H1 (cell line): ENCODE measurements around the gene C21orf58. TPM values are rescaled to one million over a fixed set of nuclear protein-coding genes. Genes with fewer than 3 reads are reported as not detected.

ENCODE experiments used
- CTCF ChIA-PET: fragments of 300-600 bp; sonication (Branson Sonifier 250); formaldehyde crosslinking; loops from one replicate; lab custom pipeline; 2021; ENCODE audit not compliant: partially characterized antibody; lab: Charles Lee
- POLR2A ChIA-PET: fragments of 300-600 bp; sonication (Branson Sonifier 250); formaldehyde crosslinking; loops from one replicate; lab custom pipeline; 2021; ENCODE audit warnings: inconsistent platforms; ENCODE audit not compliant: partially characterized antibody; lab: Charles Lee
- DNase-seq, 2 experiments: peaks; one replicate each; pipeline versions ENCODE4 v3.0.0 to v3.0.0-alpha.2; 2010 to 2022; ENCODE audit warnings: low spot score in 2 of 2, low read depth in 1 of 2, mixed read lengths in 1 of 2
- FAIRE-seq: peaks from 2 replicates; lab custom pipeline; 2011; peaks lifted over from hg19 to GRCh38; lab: Jason Lieb, UNC
- H2AFZ ChIP-seq: 2 replicates; pipeline ENCODE4 v1.8.1; 2012; ENCODE audit warnings: low read length, inconsistent platforms
- H2AK5ac ChIP-seq: 2 replicates; pipeline ENCODE4 v1.6.1; 2013; ENCODE audit warnings: low read depth, low read length
- H2BK120ac ChIP-seq: replicated peaks from 2 replicates; pipeline ENCODE3; 2013; ENCODE audit warnings: low read depth, low read length, inconsistent platforms
- H2BK12ac ChIP-seq: 2 replicates; pipeline ENCODE4 v1.6.1; 2013; ENCODE audit warnings: low read depth, low read length
- H2BK15ac ChIP-seq: 2 replicates; pipeline ENCODE4 v1.6.1; 2013; ENCODE audit warnings: low read length
- H2BK20ac ChIP-seq: 2 replicates; pipeline ENCODE4 v1.6.1; 2013; ENCODE audit warnings: low read length
- H2BK5ac ChIP-seq: 2 replicates; pipeline ENCODE4 v1.6.1; 2013; ENCODE audit warnings: low read depth, low read length
- H3K14ac ChIP-seq: 2 replicates; pipeline ENCODE4 v1.6.1; 2013; ENCODE audit warnings: inconsistent platforms; ENCODE audit not compliant: insufficient read length
- H3K18ac ChIP-seq: 2 replicates; pipeline ENCODE4 v1.6.1; 2013; ENCODE audit warnings: low read length; ENCODE audit errors: extremely low read depth
- H3K23ac ChIP-seq: 2 replicates; pipeline ENCODE4 v1.6.1; 2013; ENCODE audit warnings: inconsistent platforms; ENCODE audit not compliant: insufficient read length
- H3K23me2 ChIP-seq: 2 replicates; pipeline ENCODE4 v1.6.1; 2013; ENCODE audit warnings: low read depth, low read length
- H3K27ac ChIP-seq: 2 replicates; pipeline ENCODE4 v1.6.1; 2011; ENCODE audit warnings: low read depth, low read length, inconsistent platforms
- H3K27me3 ChIP-seq, 4 experiments: replicated peaks in 1 of 4; 1 replicate in 1 of 4; 2 replicates in 3 of 4; pipeline versions ENCODE4 v1.6.1 to v1.8.1; 2011 to 2013; ENCODE audit warnings: low read length in 3 of 4, mild to moderate bottlenecking in 3 of 4, inconsistent platforms in 2 of 4, mixed read lengths in 2 of 4, moderate library complexity in 1 of 4; ENCODE audit not compliant: control insufficient read depth in 3 of 4, insufficient read depth in 3 of 4; ENCODE audit errors: extremely low read depth in 1 of 4
- H3K36me3 ChIP-seq, 4 experiments: 2 replicates each; pipeline versions ENCODE4 v1.6.1 to v1.8.1; 2011 to 2013; ENCODE audit warnings: mild to moderate bottlenecking in 4 of 4, low read length in 3 of 4, moderate library complexity in 2 of 4, control low read depth in 1 of 4, inconsistent platforms in 1 of 4; ENCODE audit not compliant: insufficient read depth in 4 of 4, control insufficient read depth in 2 of 4
- H3K4ac ChIP-seq: replicated peaks from 2 replicates; pipeline ENCODE3; 2013; ENCODE audit warnings: low read length, low read depth, mixed read lengths, inconsistent platforms; ENCODE audit not compliant: insufficient read length
- H3K4me1 ChIP-seq, 4 experiments: replicated peaks in 1 of 4; 1 replicate in 1 of 4; 2 replicates in 3 of 4; pipeline versions ENCODE4 v1.6.1 to v1.8.1; 2011 to 2013; ENCODE audit warnings: low read length in 3 of 4, inconsistent platforms in 2 of 4, mixed read lengths in 1 of 4; ENCODE audit not compliant: insufficient read depth in 4 of 4, control insufficient read depth in 3 of 4
- H3K4me2 ChIP-seq, 2 experiments: 2 replicates each; pipeline versions ENCODE4 v1.6.1 to v1.8.1; 2011 to 2013; ENCODE audit warnings: low read depth in 2 of 2, low read length in 2 of 2, control low read depth in 1 of 2, inconsistent platforms in 1 of 2, mild to moderate bottlenecking in 1 of 2; ENCODE audit not compliant: insufficient read depth in 1 of 2
- H3K4me3 ChIP-seq, 4 experiments: fragments of 200-600, 300-600 bp in 1 of 4; sonication (generic), shearing (Covaris generic), sonication (Bioruptor Twin) in 1 of 4; 2 replicates each; pipeline versions ENCODE4 v1.5.1 to v1.8.1; 2011 to 2016; ENCODE audit warnings: low read length in 4 of 4, low read depth in 3 of 4, control low read depth in 2 of 4, inconsistent platforms in 2 of 4, mild to moderate bottlenecking in 2 of 4, mixed read lengths in 1 of 4, moderate library complexity in 1 of 4; ENCODE audit not compliant: insufficient read depth in 2 of 4; ENCODE audit errors: extremely low read depth in 1 of 4
- H3K56ac ChIP-seq: replicated peaks from 2 replicates; pipeline ENCODE3; 2013; ENCODE audit warnings: low read depth, mild to moderate bottlenecking, mixed read lengths, low read length, inconsistent platforms; ENCODE audit not compliant: insufficient read length
- H3K79me1 ChIP-seq: 2 replicates; pipeline ENCODE4 v1.6.1; 2013; ENCODE audit warnings: low read depth, low read length, control low read depth
- H3K79me2 ChIP-seq, 2 experiments: 2 replicates each; pipeline versions ENCODE4 v1.6.1 to v1.8.1; 2012 to 2013; ENCODE audit warnings: low read length in 2 of 2, mild to moderate bottlenecking in 2 of 2, inconsistent platforms in 1 of 2; ENCODE audit not compliant: insufficient read depth in 2 of 2, control insufficient read depth in 1 of 2
- H3K9ac ChIP-seq, 4 experiments: replicated peaks in 1 of 4; 1 replicate in 1 of 4; 2 replicates in 3 of 4; pipeline versions ENCODE4 v1.6.1 to v1.8.1; 2011 to 2013; ENCODE audit warnings: low read depth in 3 of 4, low read length in 3 of 4, control low read depth in 2 of 4, mild to moderate bottlenecking in 2 of 4, moderate library complexity in 2 of 4, inconsistent platforms in 1 of 4; ENCODE audit errors: extremely low read depth in 1 of 4
- H3K9me3 ChIP-seq, 2 experiments: 2 replicates each; pipeline versions ENCODE4 v1.6.1 to v1.8.1; 2012 to 2013; ENCODE audit warnings: mild to moderate bottlenecking in 2 of 2, moderate library complexity in 2 of 2, control low read depth in 1 of 2, inconsistent platforms in 1 of 2, low read depth in 1 of 2, low read length in 1 of 2, mixed read lengths in 1 of 2; ENCODE audit not compliant: insufficient read depth in 2 of 2
- H4K20me1 ChIP-seq, 2 experiments: replicated peaks in 1 of 2; 2 replicates each; pipeline versions ENCODE3 to v1.8.1; 2011 to 2013; ENCODE audit warnings: inconsistent platforms in 2 of 2, low read length in 2 of 2, mild to moderate bottlenecking in 1 of 2; ENCODE audit not compliant: insufficient read depth in 2 of 2, control insufficient read depth in 1 of 2
- H4K5ac ChIP-seq: 2 replicates; pipeline ENCODE4 v1.6.1; 2013; ENCODE audit warnings: low read length, low read depth, mixed read lengths, inconsistent platforms; ENCODE audit not compliant: insufficient read length
- H4K8ac ChIP-seq: 2 replicates; pipeline ENCODE4 v1.8.0; 2013; ENCODE audit warnings: mild to moderate bottlenecking, moderate library complexity, low read length, inconsistent platforms; ENCODE audit not compliant: insufficient read depth; ENCODE audit errors: extremely low read depth
- H4K91ac ChIP-seq: replicated peaks from 2 replicates; pipeline ENCODE3; 2013; ENCODE audit warnings: low read length, mixed read lengths, inconsistent platforms; ENCODE audit not compliant: insufficient read length
- BACH1 ChIP-seq: IDR thresholded peaks from 2 replicates; pipeline ENCODE4 v1.6.1; 2012; ENCODE audit warnings: low read length, improper control_type of control experiment
- CHD2 ChIP-seq: IDR thresholded peaks from 2 replicates; pipeline ENCODE4 v1.6.1; 2012; ENCODE audit warnings: low read length, improper control_type of control experiment
- CREB1 ChIP-seq: IDR thresholded peaks from 2 replicates; pipeline ENCODE4 v1.6.1; 2012; ENCODE audit warnings: inconsistent platforms
- CTBP2 ChIP-seq: IDR thresholded peaks from 2 replicates; pipeline ENCODE4 v1.7.0; 2011; ENCODE audit warnings: borderline replicate concordance, mild to moderate bottlenecking, moderate library complexity, mixed read lengths, low read length; ENCODE audit not compliant: insufficient read depth, insufficient read length
- EZH2 ChIP-seq: fragments of 200-600 bp; sonication (generic); IDR thresholded peaks from 2 replicates; pipeline ENCODE4 v1.7.1; 2012; ENCODE audit warnings: low read depth, mild to moderate bottlenecking, moderate library complexity, low read length, inconsistent platforms; ENCODE audit not compliant: severe bottlenecking
- HDAC2 ChIP-seq, 2 experiments: fragments of 300-600 bp in 1 of 2; sonication (generic) in 1 of 2; IDR thresholded peaks; 2 replicates each; pipeline ENCODE4 v1.6.1; 2011 to 2012; ENCODE audit warnings: low read depth in 2 of 2, low read length in 2 of 2, mild to moderate bottlenecking in 2 of 2, moderate library complexity in 2 of 2, borderline replicate concordance in 1 of 2, inconsistent platforms in 1 of 2
- KDM5A ChIP-seq: fragments of 200-600 bp; IDR thresholded peaks from 2 replicates; pipeline ENCODE4 v1.7.1; 2012; ENCODE audit warnings: mild to moderate bottlenecking, low read length, inconsistent platforms, mixed read lengths
- NRF1 ChIP-seq: IDR thresholded peaks from 2 replicates; pipeline ENCODE4 v1.6.1; 2011; ENCODE audit warnings: mild to moderate bottlenecking, low read depth, low read length, improper control_type of control experiment
- POLR2AphosphoS5 ChIP-seq: IDR thresholded peaks from 2 replicates; pipeline ENCODE4 v1.6.1; 2011; ENCODE audit warnings: low read depth, low read length
- POU5F1 ChIP-seq: IDR thresholded peaks from 2 replicates; pipeline ENCODE4 v1.6.1; 2011; ENCODE audit warnings: low read depth, mild to moderate bottlenecking, low read length, moderate library complexity
- SAP30 ChIP-seq: fragments of 300-600 bp; sonication (generic); IDR thresholded peaks from 2 replicates; pipeline ENCODE4 v1.7.1; 2012; ENCODE audit warnings: low read length, moderate library complexity, mild to moderate bottlenecking, inconsistent platforms; ENCODE audit not compliant: insufficient read depth, insufficient replicate concordance
- SP4 ChIP-seq: IDR thresholded peaks from 2 replicates; pipeline ENCODE4 v1.6.1; 2012; ENCODE audit warnings: low read length, inconsistent platforms
- TAF7 ChIP-seq: optimal IDR thresholded peaks from 2 replicates; pipeline ENCODE3; 2011; ENCODE audit warnings: low read depth, mild to moderate bottlenecking, inconsistent platforms, low read length, moderate library complexity, borderline replicate concordance
- WGBS, 2 experiments: shearing (Covaris generic) in 1 of 2; methylation state at CpG; one replicate each; pipeline versions ENCODE4 v1.1.6 to v1.1.7; 2013 to 2015; ENCODE audit warnings: low lambda C conversion rate in 2 of 2, mixed read lengths in 2 of 2, inconsistent platforms in 1 of 2, low coverage in 1 of 2, missing lambda C conversion rate in 1 of 2; ENCODE audit not compliant: insufficient replicate concordance in 2 of 2, insufficient coverage in 1 of 2, insufficient read length in 1 of 2; ENCODE audit errors: extremely low coverage in 1 of 2, missing lambda C conversion rate in 1 of 2; 5-methylcytosine and 5-hydroxymethylcytosine counted together
- polyA plus RNA-seq, 7 experiments: library from polyadenylated mRNA; depleted of rRNA in 3 of 7; stranded (reverse) in 5 of 7; unstranded in 2 of 7; fragments of >200 nt in 5 of 7; fragments of 200-250 nt in 2 of 7; gene quantifications; 1 replicate in 5 of 7; 2 replicates in 1 of 7; 4 replicates in 1 of 7; pipeline versions ENCODE4 v1.2.1 to v1.2.3, GENCODE V29; 2011 to 2013; ENCODE audit warnings: missing spikeins in 2 of 7, mixed read lengths in 2 of 7
- total RNA-seq: library from RNA; stranded (reverse); fragmentation: NEBNext Ultra II Directional; extraction: Animal tissue kit (Norgen Biotek cat#: 25700); gene quantifications from 2 replicates; pipeline ENCODE4 v1.2.1, GENCODE V29; 2021

C21orf58 gene
- total and polyA plus RNA-seq, 2 of the 8 experiments (the other 6 are each of a cell fraction or from before 2014, with no cell fraction given), result 13.8 to 26.1 TPM

- no peak for DNase-seq
- TF ChIP-seq HDAC2 (IDR thresholded peaks at IDR 0.05; ENCODE audit: borderline replicate concordance in 1 of 2, low read depth in 2 of 2, low read length in 2 of 2) (no peak), CREB1 (no peak), SP4 (no peak), KDM5A (no peak), POLR2AphosphoS5 (no peak), SAP30 (no peak), CTBP2 (no peak), TAF7 (no peak), NRF1 (no peak), BACH1 (no peak), EZH2 (no peak), POU5F1 (no peak), CHD2 (no peak)
These were observed 31.7 kb upstream of the C21orf58 start for GRCh38 chr21:46355161-46356004.

More at GRCh38 chr21:46355161-46356004, 31.7 kb upstream of the C21orf58 start:
- H3K56ac ChIP-seq, result no peak overlapping the region
- no peak overlapping the region for H2BK15ac ChIP-seq
- ChIA-PET CTCF (no interaction called here), POLR2A (no interaction called here)
- no peak overlapping the region for H3K23ac ChIP-seq
- H3K14ac ChIP-seq, result no peak overlapping the region
- no peak overlapping the region for H2BK12ac ChIP-seq
- FAIRE-seq, result no peak
- H4K5ac ChIP-seq, result no peak overlapping the region
- no peaks in the 10 kb centered on the region for H3K9me3 ChIP-seq
- no peak overlapping the region for H3K4me3 ChIP-seq
- H3K4me1 ChIP-seq, result no peaks in the 10 kb centered on the region
- peaks cover 25 to 55% (median 50%) of the 10 kb centered on the region in 4 experiments for H3K36me3 ChIP-seq
- no peak overlapping the region for H4K91ac ChIP-seq
- H2AFZ ChIP-seq, result no peak overlapping the region
- H3K79me1 ChIP-seq, result no peaks in the 10 kb centered on the region; the same call in 1 of the 2 replicates
- no peak overlapping the region for H3K9ac ChIP-seq
- H2BK20ac ChIP-seq, result no peak overlapping the region
- H4K8ac ChIP-seq, result no peak overlapping the region
- no peak overlapping the region for H2AK5ac ChIP-seq
- no peak overlapping the region for H2BK120ac ChIP-seq
- no peak overlapping the region for H3K18ac ChIP-seq
- H3K79me2 ChIP-seq, result no peaks in the 10 kb centered on the region
- no peaks in the 10 kb centered on the region for H3K23me2 ChIP-seq
- H3K27me3 ChIP-seq, result no peaks in the 10 kb centered on the region
- WGBS, 2 experiments, result 90% methylated on average over 28 of the region's 33 CpGs; no CpG with 5 or more reads in 1 of the 2 experiments
- H3K4ac ChIP-seq, result no peak overlapping the region
- no peak overlapping the region for H3K4me2 ChIP-seq
- no peak overlapping the region for H3K27ac ChIP-seq
- H2BK5ac ChIP-seq, result no peak overlapping the region
- H4K20me1 ChIP-seq, result peaks cover 0 to 15% of the 10 kb centered on the region in 2 experiments
